ENCODE results near the gene ZDHHC20.
A peak's percentile ranks its signal among the peaks of the same experiment; 100 is the strongest.

ZDHHC20 gene

DNA sequence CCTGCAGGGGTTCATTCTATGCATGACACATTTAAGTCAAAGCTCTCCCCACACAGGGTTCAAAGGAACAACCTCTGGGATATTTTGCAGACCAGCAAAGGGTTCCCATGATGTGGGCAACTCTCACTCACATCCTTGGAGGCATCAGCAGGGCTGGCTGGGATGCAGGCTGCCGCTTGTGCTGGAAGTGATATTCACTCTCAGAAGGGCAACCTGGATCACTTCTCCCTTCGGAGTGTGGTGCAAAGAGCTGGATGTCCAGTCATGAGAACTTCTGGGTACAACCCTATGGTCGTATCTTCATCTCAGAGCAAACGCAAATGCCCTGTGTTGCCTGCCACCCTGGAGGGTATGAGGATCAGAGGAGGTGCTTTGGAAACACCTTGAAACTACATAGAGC, 98.6 kb downstream of the ZDHHC20 start:
- no peak for DNase-seq

DNA sequence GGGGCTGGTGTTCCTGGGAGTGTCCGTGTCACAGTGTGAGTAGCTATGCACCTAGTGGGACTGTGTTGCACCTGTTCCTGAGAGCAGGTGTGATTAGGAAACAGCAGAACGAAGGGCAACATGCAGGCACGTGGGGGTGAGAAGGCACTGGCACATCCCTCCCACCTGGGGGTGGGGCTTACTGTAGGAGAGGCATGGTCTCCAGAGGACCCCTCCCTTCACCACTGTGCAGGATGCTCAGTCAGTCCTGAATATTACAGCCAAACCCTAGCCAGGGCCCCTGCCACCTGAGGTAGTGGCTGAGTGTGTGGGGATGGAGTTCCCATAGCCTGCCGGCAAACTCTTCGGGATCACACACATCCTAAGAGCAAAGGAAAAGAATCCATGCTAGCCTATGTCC, 99.2 kb downstream of the ZDHHC20 start:
- DNase-seq = no peak

DNA sequence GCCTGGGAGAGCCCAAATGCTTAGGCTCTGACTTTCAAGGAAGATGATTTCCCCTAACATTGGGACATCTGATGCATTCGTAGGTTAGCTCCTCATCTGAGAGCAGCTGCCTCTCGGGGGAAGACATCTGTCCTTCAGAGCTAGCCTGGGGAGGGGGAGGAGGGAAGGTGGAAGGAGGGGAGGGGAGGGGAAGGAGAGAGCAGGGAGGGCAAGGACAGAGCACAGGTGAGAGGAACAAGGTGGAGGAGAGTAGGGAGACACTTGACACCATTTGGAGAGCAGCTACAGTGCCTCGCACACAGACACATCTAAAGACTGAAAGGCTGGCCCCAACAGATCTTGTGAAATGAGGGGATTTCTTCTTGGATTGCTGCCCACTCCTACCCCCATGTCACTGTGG, 103.8 kb downstream of the ZDHHC20 start:
- no peak for DNase-seq

DNA sequence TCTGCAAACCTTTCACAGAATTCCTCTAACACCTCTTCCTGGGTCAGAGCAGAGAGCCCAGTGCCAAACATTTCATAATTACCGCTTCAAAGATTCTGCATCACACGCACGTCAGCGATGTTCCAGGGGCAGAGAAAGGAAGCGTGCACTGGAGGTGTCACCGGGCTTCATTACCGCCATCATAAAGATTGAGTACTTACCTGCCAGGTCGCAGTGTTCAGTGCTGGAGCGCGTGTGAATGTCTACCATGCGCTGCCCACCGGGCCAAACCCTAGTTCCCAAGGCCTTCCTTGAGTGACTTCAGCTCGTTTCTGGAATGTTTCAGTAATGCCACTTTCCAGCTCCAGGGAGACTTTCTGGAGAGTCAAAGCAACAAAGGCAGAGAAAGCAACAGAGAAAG, 104.4 kb downstream of the ZDHHC20 start:
- no peak for DNase-seq

DNA sequence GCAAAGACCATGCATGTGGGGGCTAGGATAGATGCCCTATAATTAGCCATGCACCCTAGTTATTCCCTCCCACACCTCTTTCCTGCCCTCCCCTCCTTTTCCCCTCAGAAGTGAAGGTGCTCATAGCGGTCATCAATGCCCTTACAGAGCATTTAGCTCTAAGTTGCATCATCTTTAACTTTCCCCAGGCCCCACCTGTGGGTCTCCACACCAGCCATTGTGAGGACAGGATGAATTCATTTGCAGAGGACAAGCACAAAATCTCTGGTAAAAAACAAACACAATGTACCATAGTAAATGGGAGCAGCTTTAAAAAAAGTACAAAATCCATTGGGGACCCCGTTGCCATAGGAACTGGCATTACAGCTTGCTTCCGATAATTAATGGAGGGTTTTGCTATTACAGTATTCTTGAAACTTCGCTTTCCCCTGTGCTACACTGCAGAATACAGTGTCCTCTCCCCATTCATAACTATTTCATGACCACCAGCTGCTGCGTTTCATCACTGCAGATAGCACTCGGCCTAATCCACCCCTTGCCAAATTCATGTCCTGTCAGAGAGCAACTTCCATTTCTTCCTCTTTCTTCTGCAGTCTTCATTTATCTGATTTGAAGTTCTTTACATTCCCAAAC, 110.5 kb downstream of the ZDHHC20 start:
- DNase-seq = no peak

DNA sequence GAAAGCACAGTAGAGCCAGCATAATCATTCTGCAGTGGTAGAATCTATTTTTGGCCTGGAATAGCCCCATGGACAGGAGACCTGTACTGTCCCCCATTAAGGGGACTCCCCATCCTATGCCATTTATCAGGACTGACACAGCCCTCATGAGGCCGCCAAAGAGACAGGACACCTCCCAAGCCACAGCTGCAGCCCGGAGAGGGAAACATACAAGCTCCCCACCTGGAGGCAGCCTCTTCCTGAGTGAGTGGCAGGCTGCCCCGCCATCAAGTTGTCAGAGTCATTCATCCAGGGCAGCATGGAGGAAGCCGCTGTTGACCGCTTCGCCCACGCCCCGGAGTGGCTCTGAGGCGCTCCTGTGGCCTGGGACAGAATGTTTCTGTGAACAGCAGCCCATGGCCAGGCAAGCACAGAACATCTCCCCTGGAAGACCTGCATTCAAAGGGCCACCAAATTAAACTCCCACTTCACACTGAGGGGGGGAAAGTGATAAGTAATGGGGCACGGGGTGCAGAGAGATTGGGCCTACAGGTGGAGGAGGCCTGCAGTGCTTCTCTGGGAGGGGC, 111.3 kb downstream of the ZDHHC20 start:
- DNase-seq = no peak

DNA sequence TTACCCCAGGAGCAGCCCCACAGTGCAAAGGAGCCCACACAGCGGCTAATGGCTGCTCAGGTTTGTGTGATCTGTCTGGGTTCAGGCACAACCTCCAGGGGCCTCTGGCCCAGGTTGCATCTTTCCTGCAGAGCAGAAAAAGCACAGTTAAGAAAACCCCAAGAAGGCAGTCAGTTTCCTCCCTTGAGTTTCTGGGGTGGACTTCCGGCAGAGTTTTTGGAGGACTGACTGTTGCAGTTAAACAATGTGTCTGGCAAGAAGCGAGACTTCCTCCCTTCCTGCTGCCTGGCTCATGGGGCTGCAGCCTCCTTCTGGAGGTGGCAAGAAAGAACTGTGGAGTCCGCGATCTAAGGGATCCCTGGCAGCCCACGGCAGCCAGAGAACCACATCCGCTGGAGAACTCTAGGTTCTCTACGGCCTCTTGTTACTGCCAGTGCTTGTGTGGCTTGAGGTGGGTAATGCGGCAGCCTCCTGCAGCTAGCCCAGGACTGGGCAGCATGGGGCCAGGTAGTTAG, 114.4 kb downstream of the ZDHHC20 start:
- peak; percentile 12 for DNase-seq

DNA sequence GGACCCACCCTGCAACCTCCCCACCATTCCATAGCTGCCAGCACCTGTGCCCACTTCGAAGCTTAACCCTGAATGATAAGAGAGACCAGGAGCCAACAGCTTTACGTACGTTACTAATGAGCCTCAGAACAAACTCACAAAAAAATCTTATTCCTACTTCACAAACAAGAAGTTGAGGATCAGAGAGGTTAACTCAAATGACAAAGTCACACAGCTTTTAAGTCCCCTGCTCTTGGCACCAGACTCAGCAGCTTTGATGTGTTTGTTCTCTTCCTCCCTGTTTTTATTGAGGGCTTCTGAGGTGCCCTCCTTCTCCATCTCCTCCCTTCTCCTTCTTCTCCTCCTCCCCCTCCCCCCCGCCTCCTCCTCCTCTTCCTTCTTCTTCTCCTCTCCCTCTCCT, 115.4 kb downstream of the ZDHHC20 start:
- no peak for DNase-seq

DNA sequence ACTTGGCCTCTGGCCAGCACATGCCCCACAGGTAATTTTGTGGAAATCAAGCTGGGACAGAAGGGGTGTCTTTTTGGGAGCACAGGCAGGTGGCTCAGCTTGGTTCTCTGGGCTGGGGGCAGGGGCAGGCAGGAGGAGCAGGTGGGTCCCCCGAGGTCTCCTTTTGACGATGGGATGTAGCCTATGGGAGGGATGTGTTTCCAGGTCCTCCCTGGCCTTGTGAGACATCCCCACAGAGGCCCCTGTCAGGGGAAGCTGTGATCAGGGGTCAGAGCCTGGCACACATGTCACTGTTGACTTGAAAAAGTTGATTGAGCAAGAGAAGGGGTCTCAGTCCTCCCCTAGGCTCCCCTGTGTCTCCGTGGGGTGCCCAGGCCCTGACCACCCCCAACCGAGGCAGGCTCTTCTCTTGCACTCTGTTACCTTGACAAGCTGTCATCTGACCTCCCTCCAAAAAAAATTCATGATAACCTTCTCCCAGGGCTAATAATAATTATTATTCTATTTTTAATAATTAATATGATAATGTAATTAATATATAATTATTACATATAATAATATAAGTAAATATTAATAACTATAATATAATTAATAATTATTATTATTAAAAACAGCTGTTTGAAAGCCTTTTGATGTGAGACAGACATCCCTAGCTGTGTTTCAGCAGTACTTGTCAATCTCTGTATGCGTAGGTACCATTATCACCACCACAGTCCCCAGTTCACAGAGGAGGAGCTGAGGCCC, 116.2 kb downstream of the ZDHHC20 start:
- no peak for DNase-seq

DNA sequence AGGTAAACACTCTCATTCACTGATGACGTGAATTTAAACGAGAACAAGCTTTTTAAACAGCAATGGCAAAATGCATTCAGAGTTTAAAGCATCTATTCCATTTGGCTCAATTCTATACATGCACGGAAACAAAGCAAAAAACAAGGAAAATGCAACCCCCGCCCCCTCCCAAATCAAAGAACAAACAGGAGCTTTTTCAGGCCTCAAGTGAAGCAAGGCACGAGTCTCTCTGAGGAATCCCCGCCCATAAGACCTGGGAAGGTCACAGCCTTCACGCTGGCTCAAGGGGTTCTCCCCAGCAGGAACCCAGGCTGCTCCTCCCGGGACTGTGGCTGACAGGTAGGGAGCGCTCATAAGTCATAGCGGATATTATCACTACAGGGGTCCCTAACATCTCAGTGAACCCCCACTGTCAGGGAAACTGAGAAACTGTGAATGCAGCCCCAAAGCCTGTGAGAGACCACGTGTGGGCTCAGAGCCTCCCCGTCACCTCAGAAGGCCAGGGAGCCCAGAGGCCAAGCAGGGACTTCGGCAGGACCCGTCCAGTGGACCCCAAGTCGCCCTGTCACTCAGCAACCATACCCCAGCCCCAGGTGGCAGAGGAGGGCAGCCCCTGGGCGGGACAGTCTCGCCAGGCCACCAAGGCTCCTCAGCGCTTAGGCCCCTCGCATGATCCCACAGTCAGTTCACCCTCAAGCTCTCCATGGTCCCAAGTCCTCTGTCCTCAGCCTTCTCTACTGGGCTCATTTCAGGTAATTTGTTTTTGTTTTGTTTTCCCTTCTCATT, 117.3 kb downstream of the ZDHHC20 start:
- no peak for DNase-seq

DNA sequence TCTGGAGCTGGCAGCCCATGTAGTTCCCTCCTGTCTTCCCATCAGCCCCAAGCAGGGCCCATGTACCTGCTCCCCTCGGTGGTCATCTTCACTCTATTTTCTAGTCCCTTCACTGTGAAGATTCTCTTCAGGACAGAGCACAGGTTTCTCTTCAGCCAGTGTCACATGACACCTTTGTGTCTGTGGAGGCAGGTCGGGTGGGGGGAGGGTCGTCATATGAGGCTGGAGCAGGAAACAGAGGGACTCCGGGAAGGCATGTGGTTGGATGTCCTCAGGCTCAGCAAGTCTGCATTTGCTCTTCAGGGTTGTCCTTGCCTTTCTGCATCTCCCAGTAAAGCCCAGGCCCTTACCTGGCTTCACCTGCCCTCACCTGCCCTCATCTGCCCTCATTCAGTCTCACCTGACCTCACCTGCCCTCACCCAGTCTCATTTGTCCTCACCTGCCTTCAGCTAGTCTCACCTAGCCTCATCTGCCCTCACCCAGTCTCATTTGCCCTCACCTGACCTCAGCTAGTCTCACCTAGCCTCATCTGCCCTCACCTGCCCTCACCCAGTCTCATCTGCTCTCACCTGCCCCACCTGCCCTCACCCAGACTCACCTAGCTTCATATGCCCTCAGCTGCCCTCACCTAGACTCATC, 120.3 kb downstream of the ZDHHC20 start:
- no peak for DNase-seq

DNA sequence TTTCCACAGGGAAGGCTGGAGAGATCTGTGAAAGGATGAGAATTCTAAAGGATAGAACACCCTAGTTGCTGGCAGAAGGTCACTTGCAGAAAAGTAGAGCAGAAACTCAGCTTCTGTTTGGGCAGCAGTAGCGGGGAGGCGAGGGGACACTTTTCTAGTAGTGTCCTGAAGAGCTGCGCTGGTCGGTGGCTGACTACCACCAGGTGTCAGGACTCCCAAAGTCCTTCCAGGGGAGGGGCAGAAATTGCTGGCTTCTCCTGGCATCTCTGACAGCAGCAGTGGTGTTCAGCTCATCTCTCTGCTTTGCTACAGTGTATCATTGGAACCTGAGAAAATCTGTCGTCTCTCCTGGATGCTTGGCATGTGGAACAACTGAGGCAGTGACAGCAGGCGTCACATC, 120.9 kb downstream of the ZDHHC20 start:
- DNase-seq = no peak

DNA sequence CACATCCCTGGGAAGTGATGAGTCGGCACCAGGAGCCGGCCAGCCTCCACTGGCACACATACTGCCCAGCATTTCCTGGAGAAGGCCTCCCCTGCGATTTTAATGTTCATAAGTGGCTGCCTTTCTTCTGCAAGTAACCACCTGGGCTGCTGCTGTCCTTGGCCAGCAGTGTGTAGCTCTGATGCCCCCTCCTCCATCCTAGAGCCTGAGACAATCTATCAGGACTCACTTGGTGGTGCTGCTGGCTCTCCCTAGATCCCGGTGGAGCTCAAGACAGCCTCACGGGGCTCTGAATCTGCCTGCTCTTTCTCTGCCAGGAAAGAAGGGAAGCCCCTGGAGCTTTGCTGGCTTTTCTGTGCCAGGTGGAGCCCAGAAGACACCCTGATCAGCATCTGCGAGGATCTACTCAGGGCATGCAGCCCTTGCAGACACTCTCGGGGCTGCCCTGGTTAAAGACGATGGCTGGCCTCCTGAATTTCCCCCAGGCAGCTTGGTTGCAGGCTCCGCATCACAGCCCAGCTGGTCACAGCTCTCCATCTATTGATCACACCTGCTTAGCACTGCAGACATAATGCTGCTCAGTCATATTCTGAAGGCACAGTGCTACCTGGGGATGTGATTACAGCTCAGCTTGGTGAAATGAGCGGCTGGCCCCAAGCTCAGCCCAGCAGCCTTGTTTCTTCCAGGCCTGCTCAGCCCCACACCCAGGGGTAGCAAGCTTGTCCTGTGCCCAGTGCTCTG, 122.3 kb downstream of the ZDHHC20 start:
- DNase-seq = no peak

DNA sequence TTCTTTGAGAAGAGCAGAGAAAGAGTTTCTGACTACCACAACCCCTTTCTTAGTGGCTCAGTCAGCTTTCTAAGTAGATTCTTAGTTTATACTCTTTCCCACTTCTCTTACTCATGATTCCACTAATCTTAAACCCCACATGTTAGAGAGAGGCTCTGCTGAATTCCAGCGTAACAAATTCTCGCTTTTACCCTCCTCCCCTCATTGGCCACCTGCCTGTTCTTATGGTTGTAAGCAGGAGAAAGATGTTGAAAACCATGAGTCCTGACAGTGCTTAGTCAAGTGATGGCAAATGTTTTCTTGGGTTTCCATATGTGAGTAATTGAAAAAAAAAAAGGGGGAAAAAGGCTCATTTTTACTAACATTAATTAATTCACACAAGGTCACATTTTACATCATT, 125.9 kb downstream of the ZDHHC20 start:
- DNase-seq = no peak

DNA sequence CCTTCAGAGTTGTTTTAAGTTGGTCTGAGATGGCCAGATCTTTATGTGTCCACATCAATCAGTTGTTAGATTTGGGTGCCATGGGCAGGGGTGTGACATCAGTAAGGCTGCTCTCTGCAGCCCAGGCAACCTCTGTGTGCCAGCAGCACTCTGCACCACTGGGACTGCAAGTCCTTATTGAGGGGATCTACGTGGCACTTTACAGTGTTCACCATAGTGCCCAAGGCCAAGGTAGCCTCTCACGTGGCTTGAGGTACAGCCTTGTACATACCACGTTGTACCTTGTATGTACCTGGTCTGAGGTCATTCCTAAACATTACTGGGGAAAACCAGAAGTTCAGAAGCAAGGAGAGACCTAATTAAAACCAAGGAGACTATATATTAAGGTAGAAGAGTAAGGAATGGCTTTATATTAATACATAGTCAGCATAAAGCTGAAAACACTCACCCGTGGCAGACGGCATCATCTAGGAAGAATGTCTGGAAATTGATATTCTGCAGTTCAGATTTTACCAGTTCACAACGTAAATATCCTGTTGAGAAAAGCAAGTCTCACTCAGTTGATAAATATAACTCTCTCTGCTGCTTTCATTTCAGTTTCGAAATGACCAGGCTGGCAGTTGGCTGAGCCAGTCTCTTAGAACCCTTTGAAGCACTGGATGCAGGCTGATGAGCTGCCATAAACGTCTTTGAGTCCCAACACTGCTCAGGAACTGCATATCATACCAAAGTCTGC, 128.8 kb downstream of the ZDHHC20 start:
- no peak for DNase-seq

DNA sequence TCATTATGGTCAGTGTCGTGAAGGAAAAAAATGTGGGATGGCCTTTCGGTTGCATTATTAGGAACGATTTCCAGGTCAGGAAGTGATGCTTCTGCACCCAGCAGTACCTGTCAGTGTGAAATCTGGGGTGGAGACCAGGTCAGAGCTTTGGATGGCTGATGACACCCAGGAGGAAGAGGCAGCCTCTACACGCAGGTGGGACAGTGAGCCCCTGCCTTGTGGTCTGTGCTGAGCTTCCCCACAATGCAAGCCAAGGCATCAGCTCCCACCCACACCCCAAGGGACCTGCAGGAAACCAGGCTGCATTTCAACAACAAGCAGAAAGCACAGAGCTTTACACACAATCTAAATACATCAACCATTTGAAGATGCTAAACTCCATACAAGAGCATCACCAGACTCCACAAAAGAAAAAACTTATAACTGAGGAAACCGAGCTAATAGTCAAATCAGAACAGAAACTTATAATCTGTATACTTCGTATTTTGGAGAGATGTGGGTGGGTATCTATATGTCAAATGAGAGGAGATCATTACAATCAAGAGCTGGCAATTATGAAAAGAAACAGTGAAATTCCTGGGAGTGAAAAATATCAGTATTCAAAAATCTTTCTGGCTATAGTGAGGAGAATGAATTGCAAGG, 130.1 kb downstream of the ZDHHC20 start:
- no peak for DNase-seq

DNA sequence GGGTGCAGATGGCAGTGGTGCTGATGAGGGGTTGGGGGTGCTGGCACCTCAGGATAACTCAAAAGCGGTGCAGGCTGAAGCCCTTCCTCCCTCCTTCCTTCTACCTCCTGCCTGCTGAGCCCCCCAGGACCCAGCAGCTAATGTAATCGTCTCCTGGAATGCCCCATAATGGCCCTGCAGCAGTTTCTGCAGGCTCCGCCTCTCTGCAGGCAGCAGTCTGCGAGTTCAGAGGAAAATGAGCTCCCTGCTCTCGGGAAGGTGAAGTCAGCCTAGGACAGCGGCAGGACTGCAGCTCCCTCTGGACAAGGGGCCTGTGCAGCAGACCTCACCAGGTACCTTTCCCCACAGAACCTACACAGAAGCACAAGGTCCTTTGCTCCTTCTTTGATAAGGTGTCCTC, 130.9 kb downstream of the ZDHHC20 start:
- no peak for DNase-seq

DNA sequence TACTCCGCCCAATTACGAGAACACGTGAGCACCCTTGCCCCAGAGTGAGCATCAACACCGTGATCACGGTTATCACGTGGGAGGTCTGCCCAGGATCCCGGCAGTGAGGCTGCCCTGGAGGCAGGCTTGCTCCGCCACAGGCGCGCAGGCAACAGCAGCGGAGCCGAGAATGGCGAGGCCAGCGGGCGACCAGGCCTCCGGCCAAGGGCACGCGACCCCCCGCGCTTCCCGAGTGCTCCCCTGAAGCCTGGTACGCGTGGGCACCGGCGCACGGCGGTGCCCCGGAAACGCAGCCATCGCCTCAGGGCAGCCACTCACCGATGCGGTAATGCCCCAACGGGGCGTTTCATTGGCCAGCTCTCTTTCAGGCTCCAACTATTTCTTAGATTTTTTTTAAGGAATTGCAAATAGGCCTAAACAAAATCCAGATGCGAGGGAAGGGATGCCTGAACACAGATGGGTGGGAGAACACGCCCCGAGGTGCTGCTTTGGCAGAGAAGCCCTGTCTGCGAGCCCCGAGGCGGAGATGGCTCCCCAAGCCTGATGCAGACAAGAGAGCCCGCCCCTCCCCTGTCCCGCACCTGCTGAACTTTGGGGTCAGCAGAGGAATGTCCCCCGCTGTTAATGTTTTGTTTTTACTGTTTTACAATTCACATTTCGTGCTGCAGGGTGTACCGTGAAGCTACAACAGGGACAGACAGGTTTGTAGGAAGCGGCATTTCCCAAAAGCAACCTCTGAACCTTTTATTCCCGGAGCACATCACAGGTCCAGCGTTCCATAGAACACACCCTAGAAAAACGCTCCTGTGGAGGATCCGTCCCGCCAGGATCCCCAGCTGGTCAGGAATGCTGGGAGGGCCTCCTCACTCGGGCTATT, 132.7 kb downstream of the ZDHHC20 start:
- DNase-seq = no peak

DNA sequence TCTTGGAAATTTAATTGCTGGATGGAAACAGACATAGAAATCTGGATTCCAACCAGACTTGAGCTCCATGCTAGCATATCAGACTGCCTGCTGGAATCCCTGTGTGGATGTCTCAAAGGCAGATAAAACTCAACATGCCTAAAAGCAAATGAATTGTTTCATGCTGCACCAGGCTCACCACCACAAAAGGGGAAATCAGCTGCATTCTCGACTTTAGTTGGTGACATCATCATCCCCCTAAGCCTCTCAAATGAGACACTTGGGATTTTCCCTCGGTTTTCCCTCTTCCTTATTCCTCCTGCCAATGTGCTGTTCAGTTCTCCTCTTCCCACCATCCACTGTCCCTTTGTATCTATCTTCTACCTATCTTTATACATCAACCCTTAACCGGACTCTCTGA, 134.3 kb downstream of the ZDHHC20 start:
- no peak for DNase-seq

DNA sequence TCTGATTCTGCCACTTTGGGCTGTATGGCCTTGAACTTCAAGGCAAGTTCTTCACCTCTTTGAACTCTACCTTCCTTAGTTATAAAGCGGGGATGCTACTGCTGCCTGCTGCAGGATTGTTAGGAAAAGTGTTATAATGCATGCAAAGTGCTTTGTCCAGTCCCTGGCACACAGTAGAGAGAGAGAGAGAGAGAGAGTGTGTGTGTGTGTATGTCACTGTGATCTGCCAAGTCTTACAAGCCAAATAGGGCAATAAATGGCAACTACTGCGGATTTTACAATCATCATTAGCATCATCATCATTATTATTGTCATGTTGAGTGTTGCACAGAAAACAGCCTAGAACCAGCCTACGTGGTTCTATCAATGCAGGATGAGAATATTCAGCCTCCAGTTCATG, 136.1 kb downstream of the ZDHHC20 start:
- DNase-seq = no peak

All from stimulated activated naive CD4-positive, alpha-beta T cell treated with Interleukin-2 at 50 U/mL for 16 hours (primary cell).